Subcutaneous abdominal adipose tissue (tissue), 5 donors: ENCODE results near the gene ANKFN1.

Experiments used
- H3K27ac ChIP-seq: one replicate; pipeline ENCODE4 v1.7.0; 2013; ENCODE audit warnings: low read depth, mild to moderate bottlenecking, inconsistent platforms, low read length, moderate library complexity
- H3K27me3 ChIP-seq, 5 donors: one replicate each; pipeline ENCODE4 v1.7.0; 2013; ENCODE audit warnings: low read length in 5 of 5, inconsistent platforms in 1 of 5; ENCODE audit not compliant: control insufficient read depth in 5 of 5, insufficient read depth in 4 of 5
- H3K36me3 ChIP-seq, 5 donors: one replicate each; pipeline ENCODE4 v1.7.0; 2013; ENCODE audit warnings: low read length in 5 of 5; ENCODE audit not compliant: control insufficient read depth in 5 of 5, insufficient read depth in 5 of 5
- H3K4me1 ChIP-seq, 5 donors: one replicate each; pipeline ENCODE4 v1.7.0; 2013; ENCODE audit warnings: low read length in 5 of 5, mild to moderate bottlenecking in 3 of 5, moderate library complexity in 1 of 5; ENCODE audit not compliant: control insufficient read depth in 5 of 5, insufficient read depth in 5 of 5
- H3K4me3 ChIP-seq, 5 donors: one replicate each; pipeline ENCODE4 v1.7.0; 2013; ENCODE audit warnings: low read length in 5 of 5, low read depth in 1 of 5
- H3K9ac ChIP-seq, 5 donors: one replicate each; pipeline ENCODE4 v1.7.0; 2013; ENCODE audit warnings: low read length in 5 of 5, mild to moderate bottlenecking in 4 of 5, moderate library complexity in 3 of 5
- H3K9me3 ChIP-seq, 5 donors: one replicate each; pipeline ENCODE4 v1.7.0; 2013; ENCODE audit warnings: low read length in 5 of 5; ENCODE audit not compliant: control insufficient read depth in 5 of 5
- donor health status: healthy.
- donor health status: healthy.
- donor health status: healthy.
- donor health status: healthy.
- donor health status: healthy.

Gene ANKFN1, protein sequence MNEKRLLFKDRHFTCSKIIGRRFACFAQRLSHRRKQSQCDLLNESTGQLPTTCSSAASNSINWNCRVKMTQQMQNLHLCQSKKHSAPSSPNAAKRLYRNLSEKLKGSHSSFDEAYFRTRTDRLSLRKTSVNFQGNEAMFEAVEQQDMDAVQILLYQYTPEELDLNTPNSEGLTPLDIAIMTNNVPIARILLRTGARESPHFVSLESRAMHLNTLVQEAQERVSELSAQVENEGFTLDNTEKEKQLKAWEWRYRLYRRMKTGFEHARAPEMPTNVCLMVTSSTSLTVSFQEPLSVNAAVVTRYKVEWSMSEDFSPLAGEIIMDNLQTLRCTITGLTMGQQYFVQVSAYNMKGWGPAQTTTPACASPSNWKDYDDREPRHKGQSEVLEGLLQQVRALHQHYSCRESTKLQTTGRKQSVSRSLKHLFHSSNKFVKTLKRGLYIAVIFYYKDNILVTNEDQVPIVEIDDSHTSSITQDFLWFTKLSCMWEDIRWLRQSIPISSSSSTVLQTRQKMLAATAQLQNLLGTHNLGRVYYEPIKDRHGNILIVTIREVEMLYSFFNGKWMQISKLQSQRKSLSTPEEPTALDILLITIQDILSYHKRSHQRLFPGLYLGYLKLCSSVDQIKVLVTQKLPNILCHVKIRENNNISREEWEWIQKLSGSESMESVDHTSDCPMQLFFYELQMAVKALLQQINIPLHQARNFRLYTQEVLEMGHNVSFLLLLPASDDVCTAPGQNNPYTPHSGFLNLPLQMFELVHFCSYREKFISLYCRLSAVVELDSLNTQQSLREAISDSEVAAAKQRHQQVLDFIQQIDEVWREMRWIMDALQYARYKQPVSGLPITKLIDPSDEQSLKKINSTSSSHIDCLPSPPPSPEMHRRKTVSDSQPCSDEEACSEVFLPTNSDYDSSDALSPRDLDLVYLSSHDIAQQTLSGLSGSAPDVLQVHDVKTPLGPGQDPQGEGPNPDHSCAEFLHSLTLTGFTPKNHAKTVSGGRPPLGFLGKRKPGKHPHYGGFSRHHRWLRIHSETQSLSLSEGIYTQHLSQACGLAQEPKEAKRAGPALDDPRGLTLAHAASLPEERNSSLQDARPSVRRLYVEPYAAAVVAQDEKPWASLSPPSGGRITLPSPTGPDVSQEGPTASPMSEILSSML

DNA sequence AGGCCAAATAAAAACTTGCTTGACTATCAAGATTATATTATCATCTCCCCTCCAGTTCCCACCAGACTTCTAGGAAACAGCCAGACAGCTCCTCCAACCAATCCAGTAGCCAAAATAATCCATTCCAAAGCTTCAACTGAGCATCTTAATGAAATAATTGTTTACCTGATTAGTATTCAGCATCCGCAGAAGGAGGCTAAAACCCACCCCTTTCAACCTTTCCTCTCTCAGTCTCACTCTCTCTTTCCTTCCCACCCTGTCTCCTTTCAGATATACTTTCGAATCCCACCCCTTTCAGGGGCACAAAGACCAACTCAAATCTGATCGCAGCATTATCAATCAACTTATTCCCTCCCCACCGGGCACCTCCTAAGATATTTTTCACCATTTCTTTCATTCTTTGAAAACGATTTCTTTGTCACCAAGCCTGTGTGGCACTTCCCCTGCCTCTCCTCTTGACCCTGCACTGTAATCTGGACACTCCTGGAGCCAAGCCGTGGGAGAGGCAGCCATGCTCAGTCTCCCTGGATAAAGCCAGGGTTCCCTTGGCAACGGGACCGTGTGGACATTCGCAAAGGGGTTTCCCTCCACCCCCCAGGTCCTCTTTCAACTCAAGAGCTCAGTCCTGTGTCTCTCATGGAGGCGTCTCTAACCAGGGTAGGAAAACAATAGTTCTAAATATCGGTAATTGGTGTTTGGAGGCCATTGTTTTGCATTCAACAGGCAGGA is at the start of gene ANKFN1:
Gene ANKFN1 (plus strand): TSS at position 602 of the 729 bp plus-strand sequence. CDS start 59,193 bp downstream, outside the sequence.
- H3K4me3 ChIP-seq: no peak within 1 kb of the TSS
- no peaks in the 10 kb centered on the region for H3K9me3 ChIP-seq
- H3K27me3 ChIP-seq: peaks cover 0 to 3% (median 0%) of the 10 kb centered on the region in 5 donors
- H3K9ac ChIP-seq: no peak within 1 kb of the TSS
- no peak within 1 kb of the TSS for H3K27ac ChIP-seq
- no peaks in the 10 kb centered on the region for H3K36me3 ChIP-seq
- no peaks in the 10 kb centered on the region for H3K4me1 ChIP-seq

DNA sequence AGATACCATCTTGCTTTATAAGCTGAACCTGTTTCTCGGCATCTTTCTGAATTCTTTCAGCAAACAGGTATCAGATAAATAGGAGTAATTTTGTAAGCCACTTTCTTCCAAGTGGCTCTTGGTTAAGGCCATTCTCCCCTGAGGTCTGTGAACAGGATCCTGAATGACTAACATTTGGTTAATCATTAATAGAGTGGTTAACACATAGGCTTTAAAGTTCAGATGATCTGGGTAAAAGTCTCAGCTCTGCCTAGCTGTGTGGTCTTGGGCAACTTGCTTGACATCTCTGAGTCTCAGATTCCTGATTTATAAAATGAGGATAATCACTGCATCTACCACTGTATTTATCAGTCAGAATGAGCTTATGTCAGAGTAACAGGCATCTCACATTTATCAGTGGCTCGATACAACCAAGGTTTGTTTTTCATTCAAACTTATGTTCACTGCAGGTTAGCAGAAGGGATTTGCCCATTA is 44.4 kb upstream of the ANKFN1 start:
- Histone ChIP-seq H3K4me3 (no peak overlapping the region), H3K9ac (no peak overlapping the region), H3K4me1 (no peaks in the 10 kb centered on the region)

DNA sequence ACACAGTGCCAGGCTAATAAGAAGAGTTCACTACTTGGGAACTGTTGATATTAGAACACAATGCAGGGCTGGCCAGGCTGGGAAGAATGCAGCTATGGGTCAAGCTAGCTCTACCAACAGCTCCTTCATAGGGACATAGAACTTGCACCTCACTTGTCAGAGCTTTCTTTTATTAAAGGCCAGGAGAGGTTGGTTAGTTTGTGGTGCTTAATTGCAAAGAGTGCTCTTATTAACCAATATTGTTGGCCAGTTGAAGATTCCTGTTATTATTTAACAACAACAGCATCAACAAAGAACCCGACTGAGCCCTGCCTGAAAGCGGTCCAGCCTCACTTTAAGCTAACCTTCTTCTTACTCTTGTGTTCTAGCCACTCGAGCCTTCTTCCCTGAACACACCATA is 43.4 kb upstream of the ANKFN1 start:
- H3K4me3 ChIP-seq: no peak overlapping the region
- H3K9ac ChIP-seq: no peak overlapping the region
- peaks cover 0 to 5% (median under 1%) of the 10 kb centered on the region in 5 donors for H3K27me3 ChIP-seq
- H3K4me1 ChIP-seq: no peaks in the 10 kb centered on the region
- no peaks in the 10 kb centered on the region for H3K9me3 ChIP-seq
- H3K36me3 ChIP-seq: no peaks in the 10 kb centered on the region
- no peak overlapping the region for H3K27ac ChIP-seq

More for the DNA sequence above, 44.4 kb upstream of the ANKFN1 start:
- H3K9me3 ChIP-seq: no peaks in the 10 kb centered on the region
- H3K27ac ChIP-seq: no peak overlapping the region
- no peaks in the 10 kb centered on the region for H3K36me3 ChIP-seq
- peaks cover 0 to 6% (median 5%) of the 10 kb centered on the region in 5 donors for H3K27me3 ChIP-seq

DNA sequence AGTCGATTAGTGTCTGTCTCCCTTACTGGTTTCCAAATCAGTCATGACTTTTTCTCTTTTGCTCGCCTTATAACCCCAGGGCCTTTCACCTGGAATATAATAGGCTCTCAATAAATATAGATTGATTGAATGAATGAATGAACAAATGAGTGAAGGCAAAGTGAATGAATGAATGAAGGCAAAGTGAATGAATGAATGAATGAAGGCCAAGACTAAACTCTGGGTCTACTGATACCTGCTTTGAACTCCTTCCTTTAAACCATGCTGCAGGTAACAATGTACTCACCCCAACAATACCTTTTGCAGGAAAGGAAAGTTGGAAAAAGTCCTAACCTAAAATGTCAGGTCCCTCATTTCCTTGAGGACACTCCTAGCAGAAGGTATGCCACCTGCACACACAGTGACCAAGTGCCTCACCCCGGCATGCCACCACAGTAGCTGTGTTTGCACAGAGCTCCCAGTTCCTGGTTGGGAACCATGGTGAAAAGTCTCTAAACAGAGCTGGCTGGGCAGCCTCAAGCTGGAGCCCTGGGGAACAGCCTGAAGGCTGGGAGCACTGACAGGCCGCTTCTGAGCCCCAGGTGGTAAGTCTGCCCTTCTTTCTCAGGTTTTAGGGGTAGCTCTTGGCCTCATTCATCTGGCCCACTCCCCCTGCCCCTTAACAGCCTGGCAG is 42.7 kb upstream of the ANKFN1 start:
- Histone ChIP-seq H3K9ac (no peak overlapping the region), H3K4me3 (no peak overlapping the region)

DNA sequence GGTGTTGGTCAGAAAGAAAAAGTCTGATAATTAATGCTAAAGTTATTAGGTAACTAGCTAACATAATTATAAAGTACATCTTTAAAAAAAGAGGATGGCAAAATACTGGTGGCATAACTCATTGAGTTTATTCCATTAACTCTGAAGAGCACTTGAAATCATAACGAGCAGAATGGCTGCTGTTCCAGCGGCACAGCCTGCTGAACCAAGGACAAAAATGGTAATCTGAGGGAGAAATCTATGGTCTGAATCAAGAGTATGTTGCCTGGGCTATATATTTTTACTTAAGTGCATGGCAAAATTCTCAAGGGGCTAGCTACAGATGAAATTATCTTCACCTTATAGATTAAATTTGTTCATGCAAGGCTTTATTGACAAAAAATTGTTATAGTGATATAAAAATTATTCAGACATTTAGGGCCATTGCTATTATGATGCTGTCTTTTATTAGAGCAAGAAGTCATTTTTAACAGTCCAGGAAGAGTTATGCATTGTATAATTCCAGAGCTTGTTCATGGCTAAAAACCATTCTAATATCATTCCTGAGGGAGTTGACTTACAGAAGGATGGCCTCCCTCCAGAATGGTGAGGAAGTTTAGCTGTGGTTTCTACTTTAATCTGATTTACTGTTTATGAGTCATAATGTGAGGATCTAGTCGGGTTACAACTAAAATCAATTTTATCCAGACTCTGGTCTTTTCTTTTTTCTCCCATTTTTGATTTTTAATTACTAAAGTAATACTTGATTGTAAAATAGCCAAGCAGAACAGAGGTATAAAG is 41.4 kb upstream of the ANKFN1 start:
- H3K9ac ChIP-seq: no peak overlapping the region
- H3K4me3 ChIP-seq: no peak overlapping the region
- H3K36me3 ChIP-seq: no peaks in the 10 kb centered on the region
- H3K4me1 ChIP-seq: no peaks in the 10 kb centered on the region
- H3K27me3 ChIP-seq: peaks cover 0 to 5% (median 0%) of the 10 kb centered on the region in 5 donors
- no peaks in the 10 kb centered on the region for H3K9me3 ChIP-seq
- no peak overlapping the region for H3K27ac ChIP-seq

More for the DNA sequence above, 42.7 kb upstream of the ANKFN1 start:
- Histone ChIP-seq H3K4me1 (no peaks in the 10 kb centered on the region), H3K27ac (no peak overlapping the region), H3K27me3 (peaks cover 0 to 5% (median 0%) of the 10 kb centered on the region in 5 donors), H3K9me3 (no peaks in the 10 kb centered on the region), H3K36me3 (no peaks in the 10 kb centered on the region)

DNA sequence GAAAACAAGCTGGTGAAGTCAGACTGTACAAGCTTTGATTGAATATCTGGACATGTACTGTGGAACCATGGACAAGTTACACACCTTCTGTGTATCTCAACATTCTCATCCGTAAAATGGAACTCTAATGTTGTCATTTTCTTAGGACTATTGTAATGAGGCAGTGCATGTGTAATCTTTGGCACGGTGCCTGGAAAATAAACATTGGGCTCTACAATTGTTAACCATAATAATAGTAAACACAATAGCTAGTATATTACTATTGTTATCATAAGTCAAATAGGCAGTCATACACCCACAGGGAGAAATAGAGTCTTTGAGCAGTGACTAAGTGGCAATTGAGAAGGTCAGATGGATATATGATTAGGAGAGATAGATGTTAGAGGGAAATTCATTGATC is 39.8 kb upstream of the ANKFN1 start:
- H3K4me3 ChIP-seq: no peak overlapping the region
- H3K9me3 ChIP-seq: no peaks in the 10 kb centered on the region
- no peak overlapping the region for H3K9ac ChIP-seq
- no peaks in the 10 kb centered on the region for H3K4me1 ChIP-seq
- H3K27me3 ChIP-seq: peaks cover 0 to 5% (median 0%) of the 10 kb centered on the region in 5 donors
- no peak overlapping the region for H3K27ac ChIP-seq
- H3K36me3 ChIP-seq: no peaks in the 10 kb centered on the region

DNA sequence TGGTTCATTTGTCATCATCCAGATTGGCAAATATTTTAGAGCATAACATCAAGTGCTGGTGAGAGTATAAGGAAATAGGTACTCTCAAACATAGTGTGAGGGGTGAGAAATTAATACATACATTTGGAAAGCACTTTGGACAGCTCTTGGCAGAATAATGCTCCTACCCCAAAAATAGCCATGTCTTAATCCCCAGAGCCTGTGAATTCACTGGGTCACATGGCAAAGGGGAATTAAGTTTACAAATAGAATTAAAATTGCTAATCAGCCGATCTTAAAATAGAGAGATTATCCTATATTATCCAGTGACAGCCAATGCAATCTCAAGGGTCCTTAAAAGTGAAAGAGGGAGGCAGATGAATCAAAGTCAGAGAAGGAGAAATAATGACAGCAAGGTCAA is 38.8 kb upstream of the ANKFN1 start:
- Histone ChIP-seq H3K27me3 (no peaks in the 10 kb centered on the region), H3K36me3 (no peaks in the 10 kb centered on the region), H3K9ac (no peak overlapping the region), H3K27ac (no peak overlapping the region), H3K9me3 (no peaks in the 10 kb centered on the region), H3K4me1 (no peaks in the 10 kb centered on the region), H3K4me3 (no peak overlapping the region)

DNA sequence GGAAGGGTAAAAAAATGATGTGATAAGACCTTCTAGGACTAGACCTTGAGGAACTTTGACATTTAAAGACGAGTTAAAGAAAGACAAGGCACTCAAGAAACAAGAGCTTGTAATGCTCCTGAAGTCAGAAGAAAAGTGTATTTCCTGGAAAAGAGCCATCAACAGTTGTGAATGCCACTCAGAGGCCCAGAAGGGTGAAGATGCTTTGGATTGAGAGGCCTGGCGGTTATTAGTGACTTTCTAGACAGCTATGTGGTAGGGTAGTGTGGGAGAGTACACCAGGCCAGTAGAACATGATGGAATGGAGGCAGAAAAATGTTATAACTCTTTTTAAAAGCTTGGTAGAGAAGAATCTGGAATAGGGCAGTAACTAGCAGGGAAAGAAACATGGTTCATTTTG is 34.1 kb upstream of the ANKFN1 start:
- no peak overlapping the region for H3K4me3 ChIP-seq
- H3K27ac ChIP-seq: no peak overlapping the region
- H3K27me3 ChIP-seq: peaks cover 0 to 5% (median 0%) of the 10 kb centered on the region in 5 donors
- no peaks in the 10 kb centered on the region for H3K4me1 ChIP-seq
- no peaks in the 10 kb centered on the region for H3K36me3 ChIP-seq
- H3K9ac ChIP-seq: no peak overlapping the region
- H3K9me3 ChIP-seq: no peaks in the 10 kb centered on the region
